ENCODE data around the gene LGR6.

LGR6 gene

DNA sequence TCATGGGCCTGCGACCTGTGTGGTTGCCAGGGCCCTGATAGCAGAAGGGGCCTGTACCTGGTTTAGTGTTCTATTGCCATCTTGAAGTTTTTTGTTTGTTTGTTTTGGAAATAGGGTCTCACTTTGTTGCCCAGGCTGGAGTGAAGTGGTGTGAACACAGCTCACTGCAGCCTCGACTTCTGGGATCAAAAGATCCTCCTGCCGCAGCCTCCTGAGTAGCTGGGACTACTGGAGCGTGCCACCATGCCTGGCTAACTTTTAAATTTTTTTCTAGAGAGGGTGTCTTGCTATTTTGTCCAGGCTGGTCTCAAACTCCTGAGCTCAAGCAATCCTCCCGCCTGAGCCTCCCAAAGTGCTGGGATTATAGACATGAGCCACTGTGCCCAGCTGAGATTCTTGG, 75.2 kb downstream of the LGR6 start:
- no peak for DNase-seq (ENCODE audit: low read depth)

- DNase-seq (ENCODE audit: low read depth) = no peak
Observed at GRCh38 chr1:202270871-202271326, 77.3 kb downstream of the LGR6 start.

- DNase-seq (ENCODE audit: low read depth) = no peak
Observed at GRCh38 chr1:202272103-202272845, 78.7 kb downstream of the LGR6 start.

GRCh38 chr1:202274611-202275010, 81.0 kb downstream of the LGR6 start:
- DNase-seq (ENCODE audit: low read depth) = no peak

GRCh38 chr1:202275061-202275770, 81.6 kb downstream of the LGR6 start:
- DNase-seq (ENCODE audit: low read depth) = no peak

DNA sequence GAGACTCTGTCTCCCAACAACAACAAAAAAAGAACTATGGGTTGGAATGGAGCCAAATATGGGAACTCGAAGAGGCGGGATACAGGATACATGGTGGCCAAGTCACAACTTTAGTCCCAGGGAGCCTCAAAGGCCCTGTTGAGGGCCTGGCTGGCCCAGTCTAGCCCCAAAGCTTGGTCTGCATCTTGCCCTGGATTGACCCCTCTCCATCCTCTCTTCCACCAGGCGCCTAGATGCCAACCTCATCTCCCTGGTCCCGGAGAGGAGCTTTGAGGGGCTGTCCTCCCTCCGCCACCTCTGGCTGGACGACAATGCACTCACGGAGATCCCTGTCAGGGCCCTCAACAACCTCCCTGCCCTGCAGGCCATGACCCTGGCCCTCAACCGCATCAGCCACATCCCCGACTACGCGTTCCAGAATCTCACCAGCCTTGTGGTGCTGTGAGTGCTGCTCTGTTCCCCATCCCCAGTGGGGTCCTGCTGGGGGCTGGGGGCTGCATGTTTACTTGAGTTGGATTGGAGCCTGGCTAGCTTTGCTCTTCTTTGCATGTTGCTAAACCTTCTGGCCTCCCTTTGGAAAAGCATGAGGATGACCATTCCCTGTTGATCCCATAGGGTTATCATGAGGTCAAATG, 82.6 kb downstream of the LGR6 start:
- DNase-seq (ENCODE audit: low read depth) = no peak

DNA sequence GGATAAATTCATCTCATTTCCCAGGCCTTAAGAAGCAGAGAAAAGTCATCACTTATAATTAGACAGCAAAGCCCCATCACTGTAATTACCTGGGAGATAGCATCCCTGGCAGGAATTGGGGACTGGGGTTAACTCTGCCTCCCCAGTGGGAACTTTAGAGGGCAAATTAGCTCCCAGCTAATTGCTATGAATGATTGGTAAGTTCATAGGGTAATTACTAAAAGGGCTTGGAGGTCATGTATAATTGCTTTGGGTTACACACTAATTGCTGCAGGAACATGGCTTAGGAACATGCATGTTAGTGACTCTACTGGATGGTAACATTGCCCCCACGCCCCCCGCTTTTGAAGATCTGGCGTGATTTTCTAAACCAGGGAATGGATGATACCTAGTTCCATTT, 83.3 kb downstream of the LGR6 start:
- DNase-seq (ENCODE audit: low read depth) = no peak

DNA sequence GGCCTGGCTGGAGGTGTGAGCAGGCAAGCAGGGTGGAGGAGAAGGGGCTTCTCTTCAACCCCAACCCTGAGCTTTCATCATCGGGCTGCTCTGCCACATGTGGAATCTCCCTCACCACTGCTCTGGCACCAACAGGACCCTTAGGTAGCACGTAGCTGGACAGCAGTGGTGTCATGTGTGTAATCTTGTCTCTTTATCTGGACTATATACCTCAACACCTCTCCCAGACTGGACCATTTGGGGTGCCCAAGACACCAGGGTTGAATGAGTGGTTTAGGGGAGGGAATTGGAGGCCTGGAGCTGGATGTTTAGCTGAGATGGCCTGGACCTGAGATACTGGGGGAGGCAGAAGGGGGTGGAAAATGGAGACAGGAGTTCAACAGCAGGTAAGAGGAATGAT, 85.2 kb downstream of the LGR6 start:
- no peak for DNase-seq (ENCODE audit: low read depth)

DNA sequence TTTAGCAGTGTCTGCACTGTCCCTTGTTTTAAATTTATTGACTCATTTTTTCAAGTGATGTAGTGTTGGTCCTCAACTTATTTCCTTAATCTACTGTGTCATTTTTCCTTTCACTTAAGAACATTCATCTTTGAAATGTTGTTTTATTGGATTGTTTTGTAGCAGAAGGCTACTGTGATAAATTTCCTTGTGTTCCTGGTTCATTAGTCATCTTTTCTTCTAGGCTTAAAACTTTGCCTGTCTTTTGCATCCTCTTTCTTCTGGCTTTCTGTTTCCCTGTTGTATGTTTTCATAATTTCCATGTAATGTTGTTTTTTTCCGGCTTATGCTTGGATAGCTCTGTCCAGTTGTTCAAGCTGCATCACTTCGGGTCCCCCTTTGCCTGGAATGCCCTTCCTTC, 86.2 kb downstream of the LGR6 start:
- no peak for DNase-seq (ENCODE audit: low read depth)

GRCh38 chr1:202280595-202280994, 87.0 kb downstream of the LGR6 start:
- DNase-seq (ENCODE audit: low read depth) = no peak

- no peak for DNase-seq (ENCODE audit: low read depth)
Observed at GRCh38 chr1:202281316-202282024, 87.9 kb downstream of the LGR6 start.

- DNase-seq (ENCODE audit: low read depth) = no peak
Observed at GRCh38 chr1:202282025-202282371, 88.4 kb downstream of the LGR6 start.

- DNase-seq (ENCODE audit: low read depth) = no peak
Observed at GRCh38 chr1:202282596-202283283, 89.1 kb downstream of the LGR6 start.

DNA sequence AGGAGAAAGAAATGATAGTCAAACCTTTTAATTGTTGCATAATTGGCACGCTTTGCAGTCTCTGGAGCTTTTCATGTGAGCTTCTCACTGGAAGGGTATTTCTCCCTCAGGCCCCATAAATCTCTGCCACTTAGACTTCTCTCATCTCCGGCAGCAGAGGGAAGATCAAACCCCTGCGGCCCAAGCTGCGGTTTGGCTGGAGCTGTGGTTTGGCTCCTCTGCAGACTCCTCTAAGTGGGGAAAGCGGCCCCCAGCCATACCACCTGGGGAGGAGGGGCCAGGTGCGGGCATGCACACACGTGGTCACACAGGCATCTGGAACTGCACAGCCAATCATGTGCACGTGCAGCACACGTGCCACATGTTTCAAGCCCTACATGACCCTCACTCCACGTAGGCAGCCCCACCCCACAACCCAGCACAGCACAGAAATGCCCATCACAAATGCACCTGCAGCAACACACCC, 89.8 kb downstream of the LGR6 start:
- DNase-seq (ENCODE audit: low read depth) = no peak

DNA sequence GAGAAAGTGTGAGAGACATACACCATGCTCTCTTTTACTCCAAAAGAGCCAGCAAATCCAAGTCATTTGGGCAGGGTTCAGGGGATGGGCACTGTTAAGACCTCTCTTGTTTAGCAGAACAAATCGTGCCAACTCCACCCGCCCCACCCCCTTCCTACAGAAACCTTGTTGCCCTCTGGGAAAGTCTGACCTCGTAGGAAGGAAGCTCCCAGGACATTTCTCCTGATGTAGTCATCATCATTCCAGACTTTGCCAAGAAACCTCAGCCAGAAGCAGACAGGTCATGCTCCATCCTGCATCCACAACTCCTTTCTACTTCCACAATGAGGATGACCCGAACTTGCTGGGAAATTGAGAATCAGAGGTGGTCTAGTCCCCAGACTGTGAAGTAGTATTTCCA, 90.4 kb downstream of the LGR6 start:
- DNase-seq (ENCODE audit: low read depth) = no peak

- DNase-seq (ENCODE audit: low read depth) = no peak
Observed at GRCh38 chr1:202285908-202286307, 92.3 kb downstream of the LGR6 start.

GRCh38 chr1:202286622-202287097, 93.1 kb downstream of the LGR6 start:
- DNase-seq (ENCODE audit: low read depth) = no peak

GRCh38 chr1:202287196-202287595, 93.6 kb downstream of the LGR6 start:
- DNase-seq (ENCODE audit: low read depth) = no peak

DNA sequence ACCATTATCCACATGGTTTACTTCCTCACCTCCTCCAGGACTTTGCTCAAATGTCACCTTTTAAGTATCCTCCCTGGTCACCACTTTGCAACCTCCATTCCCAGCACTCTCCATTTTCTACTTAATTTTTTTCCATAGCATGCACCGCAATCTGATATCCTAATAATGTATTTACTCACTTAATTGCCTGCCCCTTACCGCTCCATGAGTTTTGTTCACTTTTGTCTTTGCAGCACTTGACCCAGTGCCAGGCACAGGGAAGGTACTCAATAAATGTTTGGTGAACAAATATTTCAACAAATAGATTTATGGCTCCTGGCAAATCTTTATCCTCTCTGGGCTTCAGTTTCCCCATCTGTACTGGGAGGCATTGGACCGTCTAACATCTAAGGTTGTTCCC, 94.6 kb downstream of the LGR6 start:
- DNase-seq (ENCODE audit: low read depth) = no peak

DNA sequence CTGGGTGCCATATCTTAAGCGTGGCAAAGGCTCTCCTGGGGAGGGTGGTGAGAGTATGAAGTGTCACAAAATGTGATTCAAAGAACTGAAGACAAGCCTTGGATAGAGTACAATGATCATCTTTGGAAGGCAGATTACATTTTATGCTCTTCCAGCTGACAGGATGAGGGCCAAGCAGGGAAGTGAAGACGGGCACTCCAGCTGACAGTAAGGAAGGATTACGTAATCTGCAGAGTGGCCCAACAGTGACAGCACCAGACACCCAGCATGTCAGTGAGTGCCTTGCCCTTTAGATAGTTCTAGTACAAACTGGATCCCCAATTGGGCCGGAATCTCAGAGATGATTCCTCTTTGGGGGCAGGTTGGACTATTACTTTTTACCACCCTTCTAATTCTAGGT, 95.4 kb downstream of the LGR6 start:
- no peak for DNase-seq (ENCODE audit: low read depth)

DNA sequence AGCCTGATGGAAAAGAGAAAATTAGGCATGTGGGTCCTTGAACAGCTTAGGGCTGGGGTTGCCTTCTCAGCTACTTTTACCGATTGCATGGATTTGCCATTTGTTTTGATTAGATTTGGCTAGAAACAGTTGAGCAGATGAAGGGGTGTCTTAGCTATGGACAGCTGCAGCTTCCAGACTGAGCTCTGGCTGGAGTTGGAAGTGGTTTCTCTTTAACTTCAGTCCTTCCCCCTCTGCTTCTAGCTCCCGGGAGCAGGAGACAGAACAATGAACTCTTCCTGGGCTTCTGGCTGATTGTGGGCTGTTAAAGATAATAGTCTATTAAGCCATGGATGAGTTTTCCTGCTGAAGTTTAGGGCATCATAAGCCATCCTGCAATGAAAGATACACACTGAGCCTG, 97.4 kb downstream of the LGR6 start:
- DNase-seq (ENCODE audit: low read depth) = no peak

All from stimulated activated CD8-positive, alpha-beta memory T cell treated with anti-CD3 and anti-CD28 coated beads, Interleukin-12 subunit alpha, Interleukin-12 subunit beta, amount 100 ng/mL, for 4 hours (primary cell).